GM12891 (cell line): Measurements from ENCODE around the gene MAST2.

Source experiments
- PAX5 ChIP-seq: IDR thresholded peaks from 2 replicates; pipeline ENCODE4 v1.6.1; 2011; ENCODE audit warnings: low read length, moderate library complexity, mild to moderate bottlenecking; ENCODE audit not compliant: insufficient read depth, severe bottlenecking
- POLR2A ChIP-seq: IDR thresholded peaks from 2 replicates; pipeline ENCODE4 v1.6.1; 2011; ENCODE audit warnings: low read depth, low read length, control low read depth
- POLR2AphosphoS5 ChIP-seq: IDR thresholded peaks from 2 replicates; pipeline ENCODE4 v1.6.1; 2011; ENCODE audit warnings: low read depth, low read length, control low read depth
- SPI1 ChIP-seq: IDR thresholded peaks from 2 replicates; pipeline ENCODE4 v1.6.1; 2011; ENCODE audit warnings: low read depth, low read length, control low read depth
- TAF1 ChIP-seq: IDR thresholded peaks from 2 replicates; pipeline ENCODE4 v1.6.1; 2011; ENCODE audit warnings: low read depth, low read length, control low read depth

GRCh38 chr1:45952072-45952471 lies 148.7 kb downstream of the MAST2 start:
- no peak for TF ChIP-seq POLR2AphosphoS5
- TF ChIP-seq POLR2A, result no peak
- TF ChIP-seq TAF1, result no peak
- no peak for TF ChIP-seq PAX5
- no peak for TF ChIP-seq SPI1
